Renal cortex interstitium (tissue), 11 donors: ENCODE data around the gene MEG3. TPM values are rescaled to one million over a fixed set of nuclear protein-coding genes. Genes with fewer than 3 reads are reported as not detected.
"Not testable (repeated sequence)": the region's sequence is repeated elsewhere in the genome, so short reads cannot be mapped to it uniquely, and the experiment has no call there.

Experiments used
- DNase-seq, 11 donors: peaks; one replicate each; pipeline ENCODE4 v3.0.0-alpha.2; 2013; ENCODE audit warnings: low read depth in 9 of 11, low spot score in 4 of 11; ENCODE audit errors: extremely low read depth in 1 of 11
- polyA plus RNA-seq, 3 donors: library from polyadenylated mRNA; unstranded; fragments of 120-200 nt; gene quantifications; one replicate each; pipeline ENCODE4 v1.2.1, GENCODE V29; 2013; ENCODE audit not compliant: insufficient read length in 3 of 3

The MEG3 gene
- polyA plus RNA-seq, 3 donors = 138 to 309 (median 144) TPM

DNA sequence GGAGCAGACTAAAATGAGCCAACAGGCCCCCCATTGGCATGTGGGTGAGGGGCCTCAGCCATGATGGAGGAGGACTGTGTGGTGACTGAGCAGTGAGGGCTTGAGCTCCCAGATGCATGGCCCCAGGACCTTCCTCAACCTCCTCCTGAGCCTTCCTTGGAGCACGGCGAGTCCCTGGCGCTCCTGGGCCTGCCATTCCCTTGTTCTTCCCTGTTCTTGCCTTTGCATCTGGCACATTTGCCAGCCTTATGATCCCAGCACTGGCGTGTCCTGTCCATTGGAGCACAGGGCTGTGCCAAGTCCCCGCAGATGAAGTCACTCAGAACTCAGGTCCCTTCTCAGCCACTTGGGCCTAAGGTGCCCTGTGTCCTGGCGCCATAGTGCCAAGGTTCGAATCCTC, 40.3 kb upstream of the MEG3 start:
- no peak for DNase-seq

- DNase-seq = no peak
These were observed 39.8 kb upstream of the MEG3 start for GRCh38 chr14:100786131-100786530.

- DNase-seq = no peak
These were observed 39.2 kb upstream of the MEG3 start for GRCh38 chr14:100786576-100787219.

- no peak for DNase-seq
These were observed 38.3 kb upstream of the MEG3 start for GRCh38 chr14:100787659-100788058.

DNA sequence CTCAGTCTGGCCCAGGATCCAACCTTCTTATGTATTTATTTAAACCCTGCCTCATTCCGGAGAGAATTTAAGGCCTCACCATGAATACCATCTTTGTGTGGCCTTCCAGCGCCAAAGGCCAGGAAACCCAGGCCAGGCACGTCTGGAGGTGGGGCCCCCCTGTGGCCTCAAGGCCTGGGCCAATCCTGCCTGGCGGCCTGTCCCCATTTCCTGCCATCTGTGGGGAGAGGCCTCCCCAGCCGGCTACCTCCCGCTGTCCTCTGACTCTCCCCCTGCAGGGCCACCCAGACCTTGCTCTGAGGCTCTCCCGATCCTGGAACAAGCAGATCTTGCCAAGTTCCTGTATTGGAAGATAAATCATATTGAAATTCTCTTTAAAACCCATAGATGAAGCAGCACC, 37.4 kb upstream of the MEG3 start:
- no peak for DNase-seq

DNA sequence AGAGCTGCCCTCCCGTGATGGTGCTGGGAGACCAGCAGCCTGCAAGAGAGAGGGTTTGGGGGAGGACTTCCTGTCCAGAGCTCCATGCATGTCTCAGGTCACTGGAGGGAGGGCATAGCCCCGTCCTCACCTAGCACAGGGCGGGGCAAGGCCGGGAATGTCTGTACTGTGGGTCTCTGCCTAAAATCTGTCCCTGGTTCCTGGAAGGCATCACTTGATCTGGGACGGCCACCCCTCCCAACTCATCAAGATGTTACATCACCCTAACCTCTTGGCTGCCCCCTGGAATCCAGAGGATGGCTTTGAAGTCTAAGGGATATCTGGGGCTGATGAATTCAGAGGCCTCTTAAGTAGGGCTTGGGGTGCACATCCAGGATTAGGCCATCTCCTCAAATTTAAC, 37.0 kb upstream of the MEG3 start:
- no peak for DNase-seq

GRCh38 chr14:100789460-100790417, 36.2 kb upstream of the MEG3 start:
- no peak for DNase-seq

DNA sequence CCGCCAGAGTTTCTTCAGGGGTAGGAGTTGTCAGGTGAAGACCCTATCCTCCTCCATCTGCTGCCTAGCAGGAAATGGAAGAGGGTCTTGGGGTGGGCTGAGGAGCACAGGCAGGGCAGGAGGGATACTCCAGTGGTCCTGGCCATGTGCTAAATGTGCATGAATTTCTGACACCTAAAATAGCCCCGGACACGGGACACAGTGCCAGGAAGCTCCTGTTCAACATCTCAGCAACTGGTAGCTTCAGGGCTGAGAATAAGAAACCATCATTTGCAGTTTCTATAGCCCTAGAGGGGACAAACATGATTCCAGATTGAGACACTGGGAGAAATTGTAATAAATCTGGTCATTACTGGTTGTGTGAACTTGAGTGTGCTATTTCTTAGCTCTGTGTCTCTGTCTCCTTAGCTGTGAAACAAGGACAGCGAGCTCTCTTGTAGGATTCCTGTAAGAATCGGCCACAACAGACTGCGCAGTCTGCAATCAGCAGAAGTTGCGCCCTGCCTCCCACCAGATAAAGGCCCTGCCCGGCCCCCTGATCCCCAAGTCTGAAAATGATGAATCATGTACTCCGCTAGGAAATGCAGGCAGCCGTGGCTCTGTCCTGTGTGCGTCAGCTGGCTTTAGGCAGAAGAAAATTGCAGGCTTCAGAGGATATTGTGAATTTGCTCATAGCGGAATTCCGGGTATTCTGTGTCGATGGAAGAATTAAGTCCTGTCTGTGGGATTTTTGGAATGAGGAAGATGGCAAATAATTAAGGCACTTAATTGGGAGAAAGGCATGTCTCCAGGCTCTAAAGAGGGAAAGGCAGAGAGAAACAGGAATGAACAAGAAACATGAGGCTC, 35.2 kb upstream of the MEG3 start:
- no peak for DNase-seq

DNA sequence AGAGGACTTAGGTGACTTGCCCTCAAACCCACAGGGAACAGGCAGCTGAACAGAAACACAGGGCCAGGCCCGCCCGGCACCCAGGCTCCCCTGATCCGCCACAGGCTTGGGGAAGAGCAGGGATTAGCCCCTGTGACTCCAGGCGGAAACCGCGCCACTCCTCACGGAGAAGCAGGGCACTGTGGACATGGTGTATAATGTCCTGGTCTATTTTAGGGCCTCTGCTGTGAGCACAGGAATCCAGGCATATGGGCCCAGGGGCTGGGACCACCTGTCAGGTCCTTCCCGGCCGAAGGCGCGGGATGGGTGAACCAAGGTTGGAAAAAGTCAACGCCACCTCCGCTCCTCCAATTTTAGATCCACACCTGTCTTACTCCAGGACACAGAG, 34.6 kb upstream of the MEG3 start:
- DNase-seq = no peak

DNA sequence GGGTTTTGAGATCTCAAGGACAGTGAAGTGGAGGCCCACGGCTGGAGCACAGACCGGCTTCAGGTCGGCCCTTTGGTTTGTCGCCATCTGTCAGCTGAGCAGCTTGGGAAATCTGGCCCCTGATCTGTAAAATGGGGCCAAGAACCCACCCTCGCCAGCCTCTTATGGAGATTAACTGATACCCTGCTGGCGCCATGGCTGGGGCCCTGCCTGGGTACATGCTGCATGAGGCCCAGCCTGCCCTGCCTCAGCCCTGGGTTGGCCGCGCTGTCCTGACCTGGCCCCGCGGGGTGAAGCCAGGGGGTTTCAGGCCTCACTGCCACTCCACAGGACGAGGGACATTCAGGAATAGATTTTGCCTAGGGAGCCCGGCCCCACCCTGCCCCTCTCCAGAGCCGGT, 33.9 kb upstream of the MEG3 start:
- DNase-seq = no peak

DNA sequence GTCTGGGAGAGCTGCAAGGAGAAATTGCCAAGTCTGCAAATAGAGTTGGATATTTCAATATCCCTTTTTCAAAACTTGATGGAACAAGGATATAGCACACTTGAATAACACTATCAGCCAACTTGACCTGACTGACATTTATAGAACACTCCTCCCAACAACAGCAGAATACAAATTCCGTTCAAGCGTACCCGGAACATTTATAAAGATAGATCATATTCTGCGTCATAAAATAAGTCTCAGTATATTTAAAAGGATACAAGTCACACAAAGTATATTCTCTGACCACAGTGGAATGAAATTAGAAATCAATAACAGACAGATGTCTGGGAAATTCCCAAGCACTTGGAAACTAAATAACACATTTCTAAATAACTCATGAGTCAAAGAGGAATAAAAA, 29.0 kb upstream of the MEG3 start:
- no peak for DNase-seq

DNA sequence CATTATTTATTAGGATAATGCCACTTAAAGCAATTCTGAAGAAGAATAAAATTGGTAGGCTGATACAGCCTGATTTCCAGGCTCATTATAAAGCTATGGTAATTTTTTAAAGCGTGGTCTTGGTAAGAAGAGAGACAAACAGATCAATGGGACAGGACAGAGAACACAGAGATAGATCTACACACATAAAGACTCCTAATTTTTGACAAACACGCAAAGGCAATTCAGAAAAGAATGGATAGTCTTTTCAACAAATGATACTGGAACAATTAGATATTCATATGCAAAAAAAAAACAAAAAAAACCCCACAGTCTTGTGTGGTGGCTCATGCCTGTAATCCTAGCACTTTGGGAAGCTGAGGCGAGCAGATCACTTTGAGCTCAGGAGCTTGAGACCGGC, 25.9 kb upstream of the MEG3 start:
- no peak for DNase-seq

- DNase-seq = not testable (repeated sequence)
These were observed 24.5 kb upstream of the MEG3 start for GRCh38 chr14:100801433-100801832.

GRCh38 chr14:100802179-100802578, 23.7 kb upstream of the MEG3 start:
- DNase-seq = no peak

DNA sequence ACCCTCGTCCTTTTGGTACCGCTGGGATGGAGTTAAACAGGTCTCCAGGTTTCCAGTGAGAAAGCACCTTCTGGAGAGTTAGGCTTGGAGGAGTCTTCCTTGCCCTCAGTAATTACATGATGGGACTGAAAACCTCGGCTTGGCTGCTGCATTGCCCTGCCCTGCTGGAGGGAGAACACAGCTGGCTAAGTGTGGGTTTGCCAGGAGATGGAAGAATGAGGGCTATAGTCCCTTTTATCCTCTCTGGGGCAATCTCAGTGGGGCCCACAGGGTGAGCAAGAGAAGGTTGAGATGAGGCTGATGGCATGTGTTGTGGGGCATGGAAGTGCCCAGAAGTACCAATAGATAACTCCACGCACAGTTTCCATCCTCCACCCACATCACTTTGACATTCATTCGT, 23.2 kb upstream of the MEG3 start:
- DNase-seq = no peak

GRCh38 chr14:100803226-100803625, 22.7 kb upstream of the MEG3 start:
- DNase-seq = no peak

GRCh38 chr14:100803676-100804075, 22.2 kb upstream of the MEG3 start:
- no peak for DNase-seq

DNA sequence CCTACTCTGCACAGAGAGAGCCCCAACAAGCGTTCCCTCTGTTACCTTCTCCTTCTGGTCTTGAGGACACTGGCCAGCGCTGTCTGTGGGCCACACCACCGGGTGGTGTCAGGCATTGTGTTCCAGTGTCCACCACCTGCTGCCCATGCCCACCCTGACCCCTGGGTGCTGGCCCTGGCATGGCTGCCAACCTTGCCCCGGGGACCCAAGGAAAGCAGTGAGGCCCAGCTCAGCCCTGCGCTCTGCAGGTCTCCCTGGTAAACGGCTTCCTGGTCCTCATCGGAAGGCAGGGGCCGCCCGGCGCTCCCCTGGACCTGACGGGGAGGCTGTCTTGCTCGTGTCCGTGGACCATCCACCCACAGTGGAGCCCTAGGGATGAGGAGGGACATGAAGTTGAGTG, 21.8 kb upstream of the MEG3 start:
- DNase-seq = no peak

DNA sequence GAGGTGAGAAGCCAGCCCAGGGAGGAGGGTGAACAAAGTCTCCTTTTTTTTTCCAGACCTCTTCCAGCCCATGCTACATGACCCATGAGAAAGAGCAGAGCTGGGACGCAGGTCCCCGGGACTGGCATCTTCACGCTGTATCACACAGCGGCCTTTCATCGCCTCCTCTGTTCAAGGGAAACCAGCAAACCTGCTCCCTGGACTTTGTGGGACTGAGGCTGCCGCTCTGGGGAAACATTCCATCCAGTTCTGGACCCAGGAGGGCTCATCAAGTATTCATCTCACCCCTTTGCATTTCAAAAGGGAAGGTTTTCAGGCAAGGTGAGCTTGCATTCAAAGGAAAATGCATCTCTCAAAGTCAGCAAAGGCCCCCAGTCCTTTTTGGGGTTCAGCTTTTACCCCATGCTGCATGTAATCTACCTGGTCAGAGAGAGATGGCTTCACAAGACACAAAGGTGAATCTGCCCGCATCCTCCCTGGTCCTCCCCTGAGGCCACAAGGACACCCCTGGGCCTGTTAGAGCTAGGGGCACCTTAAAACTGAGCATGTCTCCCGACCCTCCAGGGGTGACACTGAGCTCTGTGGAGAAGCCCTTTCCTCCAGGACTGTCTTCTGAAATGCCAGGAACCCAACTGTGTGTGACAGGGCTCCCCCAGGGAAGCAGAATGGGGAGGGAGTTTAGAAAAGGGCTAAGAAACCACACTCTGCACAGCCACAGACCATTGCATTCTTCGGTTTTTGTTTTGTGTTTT, 21.2 kb upstream of the MEG3 start:
- DNase-seq = no peak
